Breast epithelium (tissue), 3 donors: Measurements from ENCODE around the gene DMD.

ENCODE experiments used
- CTCF ChIP-seq, 3 donors: fragments of 450-650 bp; IDR thresholded peaks; one replicate each; pipeline ENCODE4 v1.5.1; 2016 to 2017; ENCODE audit warnings: antibody characterized with exemption in 3 of 3, mild to moderate bottlenecking in 3 of 3, moderate library complexity in 3 of 3
- POLR2A ChIP-seq: fragments of 450-650 bp; IDR thresholded peaks from one replicate; pipeline ENCODE4 v1.6.1; 2016; ENCODE audit warnings: antibody characterized with exemption, mild to moderate bottlenecking, moderate library complexity
- POLR2AphosphoS5 ChIP-seq, 3 donors: sonication (generic); formaldehyde crosslinking; IDR thresholded peaks; one replicate each; pipeline ENCODE4 v1.6.1; 2017; ENCODE audit warnings: antibody characterized with exemption in 3 of 3

- TF ChIP-seq CTCF (IDR thresholded peaks at IDR 0.05) (no peak), POLR2AphosphoS5 (IDR thresholded peaks at IDR 0.05) (no peak), POLR2A (no peak)
These were observed 166.1 kb downstream of the DMD start for GRCh38 chrX:33045245-33045644.
